B cell (primary cell): ENCODE data around the gene XYLT1. TPM values are rescaled to one million over a fixed set of nuclear protein-coding genes. Genes with fewer than 3 reads are reported as not detected.
"Not testable (repeated sequence)": the region's sequence is repeated elsewhere in the genome, so short reads cannot be mapped to it uniquely, and the experiment has no call there.

Source experiments
- ATAC-seq: fragments of 200-7000 bp; cut with Tn5 transposase; one replicate; pipeline ENCODE4 v1.10.0; 2021; ENCODE audit warnings: low read depth, mild to moderate bottlenecking, moderate number of reproducible peaks, moderate library complexity
- CTCF ChIA-PET: fragments of 350-600 bp; sonication (Branson Sonifier 250); formaldehyde crosslinking; loops from one replicate; lab custom pipeline; 2021; ENCODE audit warnings: antibody characterized with exemption, inconsistent platforms; lab: Charles Lee
- POLR2A ChIA-PET: fragments of 350-600 bp; sonication (Branson Sonifier 250); formaldehyde crosslinking; loops from one replicate; lab custom pipeline; 2021; ENCODE audit warnings: antibody characterized with exemption; lab: Charles Lee
- DNase-seq: peaks from one replicate; pipeline ENCODE4 v3.0.0; 2013
- H2AFZ ChIP-seq: 2 replicates; pipeline ENCODE4 v1.6.1; 2012; ENCODE audit warnings: mild to moderate bottlenecking, low read depth, low read length; ENCODE audit not compliant: insufficient read depth, poor library complexity, severe bottlenecking
- H3K27ac ChIP-seq, 2 donors: 1 replicate in 1 of 2; 2 replicates in 1 of 2; pipeline ENCODE4 v1.5.1; 2012 to 2013; ENCODE audit warnings: low read length in 2 of 2, mild to moderate bottlenecking in 2 of 2, moderate library complexity in 1 of 2
- H3K27me3 ChIP-seq, 4 experiments: fragments of 200-600 bp in 1 of 4; sonication (generic) in 1 of 4; replicated peaks in 1 of 4; 1 replicate in 2 of 4; 2 replicates in 2 of 4; pipeline versions ENCODE4 v1.6.1 to v1.7.0; 2013 to 2016; ENCODE audit warnings: low read length in 3 of 4, mild to moderate bottlenecking in 2 of 4, mixed read lengths in 1 of 4, moderate library complexity in 1 of 4; ENCODE audit not compliant: insufficient read depth in 4 of 4, control insufficient read depth in 3 of 4; ENCODE audit errors: control extremely low read depth in 1 of 4
- H3K36me3 ChIP-seq, 2 experiments: replicated peaks in 1 of 2; 1 replicate in 1 of 2; 2 replicates in 1 of 2; pipeline versions ENCODE4 v1.6.1 to v1.7.1; 2013; ENCODE audit warnings: low read length in 1 of 2; ENCODE audit not compliant: insufficient read depth in 2 of 2, control insufficient read depth in 1 of 2; ENCODE audit errors: control extremely low read depth in 1 of 2, extremely low read depth in 1 of 2
- H3K4me1 ChIP-seq, 2 donors: fragments of 200-600 bp in 1 of 2; sonication (generic) in 1 of 2; 1 replicate in 1 of 2; 2 replicates in 1 of 2; pipeline versions ENCODE4 v1.5.1 to v1.6.1; 2013 to 2017; ENCODE audit warnings: low read length in 2 of 2; ENCODE audit not compliant: control insufficient read depth in 2 of 2, insufficient read depth in 2 of 2
- H3K4me2 ChIP-seq: replicated peaks from 2 replicates; pipeline ENCODE3; 2012; ENCODE audit warnings: mild to moderate bottlenecking, low read depth, low read length; ENCODE audit not compliant: poor library complexity, severe bottlenecking
- H3K4me3 ChIP-seq, 5 experiments: fragments of 200-600 bp in 1 of 5; sonication (generic) in 1 of 5; 1 replicate in 3 of 5; 2 replicates in 2 of 5; pipeline versions ENCODE4 v1.5.1 to v1.7.0; 2011 to 2016; ENCODE audit warnings: low read length in 4 of 5, mild to moderate bottlenecking in 4 of 5, low read depth in 2 of 5, control low read depth in 1 of 5, moderate library complexity in 1 of 5; ENCODE audit not compliant: insufficient read depth in 1 of 5; ENCODE audit errors: control extremely low read depth in 1 of 5, extremely low read depth in 1 of 5
- H3K79me2 ChIP-seq: fragments of 200-600 bp; sonication (generic); one replicate; pipeline ENCODE4 v1.6.0; 2016; ENCODE audit warnings: low read length; ENCODE audit not compliant: control insufficient read depth, insufficient read depth
- H3K9ac ChIP-seq: fragments of 200-600 bp; sonication (generic); 2 replicates; pipeline ENCODE4 v1.6.1; 2017; ENCODE audit warnings: mild to moderate bottlenecking, low read length, moderate library complexity
- H3K9me3 ChIP-seq, 3 donors: one replicate each; pipeline versions ENCODE4 v1.6.1 to v1.7.1; 2013; ENCODE audit warnings: low read length in 2 of 3; ENCODE audit not compliant: control insufficient read depth in 2 of 3, insufficient read depth in 1 of 3; ENCODE audit errors: control extremely low read depth in 1 of 3
- H4K20me1 ChIP-seq: 2 replicates; pipeline ENCODE4 v1.6.0; 2012; ENCODE audit warnings: mild to moderate bottlenecking, low read length; ENCODE audit not compliant: insufficient read depth, control insufficient read depth, poor library complexity, severe bottlenecking
- H3K27ac Mint-ChIP-seq: one replicate; pipeline ENCODE4 v1.8.0; 2021; ENCODE audit warnings: mixed read lengths
- H3K27me3 Mint-ChIP-seq: one replicate; pipeline ENCODE4 v1.8.0; 2021; ENCODE audit warnings: mixed read lengths
- H3K4me1 Mint-ChIP-seq: one replicate; pipeline ENCODE4 v1.8.0; 2021; ENCODE audit warnings: mixed read lengths
- H3K4me3 Mint-ChIP-seq: one replicate; pipeline ENCODE4 v1.8.0; 2021; ENCODE audit warnings: mixed read lengths
- H3K9me3 Mint-ChIP-seq: one replicate; pipeline ENCODE4 v1.8.0; 2022; ENCODE audit warnings: mixed read lengths; ENCODE audit not compliant: insufficient read depth
- CTCF ChIP-seq: fragments of 200-600 bp; IDR thresholded peaks from one replicate; pipeline ENCODE4 v1.8.0; 2022; ENCODE audit warnings: antibody characterized with exemption, mild to moderate bottlenecking
- EZH2 ChIP-seq: IDR thresholded peaks from 2 replicates; pipeline ENCODE4 v1.6.1; 2012; ENCODE audit warnings: borderline replicate concordance, low read depth, mild to moderate bottlenecking, moderate library complexity, low read length; ENCODE audit not compliant: insufficient read depth, poor library complexity, severe bottlenecking
- WGBS: methylation state at CpG from one replicate; pipeline ENCODE4 v1.1.5; 2013; ENCODE audit warnings: missing lambda C conversion rate; ENCODE audit not compliant: insufficient coverage; 5-methylcytosine and 5-hydroxymethylcytosine counted together
- intact Hi-C: fragments of 100-400 bp; cut with micrococcal nuclease; formaldehyde crosslinking; loops from one replicate; pipeline ENCODE4 v1.10.0; 2022
- polyA plus RNA-seq: library from polyadenylated mRNA; depleted of rRNA; stranded (reverse); fragments of >200 nt; gene quantifications from 2 replicates; pipeline ENCODE4 v1.2.3, GENCODE V29; 2012
- total RNA-seq, 2 donors: library from RNA; stranded (reverse); fragments of 120-200 nt in 1 of 2; gene quantifications; 1 replicate in 1 of 2; 2 replicates in 1 of 2; pipeline versions ENCODE4 v1.2.3 to v1.2.4, GENCODE V29; 2013 to 2022

The XYLT1 gene
- total and polyA plus RNA-seq, 2 donors (not counting 1 experiment from before 2014, with no cell fraction given), result 8.7 to 59.6 TPM

GRCh38 chr16:17481736-17482135 is 11.0 kb upstream of the XYLT1 start:
- H3K4me3 ChIP-seq, result no peak overlapping the region
- H2AFZ ChIP-seq, result no peak overlapping the region
- DNase-seq (no peak), ATAC-seq (no peak)
- no peaks in the 10 kb centered on the region for H4K20me1 ChIP-seq
- H3K27ac Mint-ChIP-seq, result no peak overlapping the region
- TF ChIP-seq EZH2 (no peak), CTCF (no peak)
- WGBS, result 100% methylated on average over 1 of the region's 2 CpGs
- H3K4me2 ChIP-seq, result no peak overlapping the region
- no peaks in the 10 kb centered on the region for H3K36me3 ChIP-seq
- intact Hi-C loops, result no loop called here
- H3K79me2 ChIP-seq, result no peaks in the 10 kb centered on the region
- peaks cover 26% of the 10 kb centered on the region for H3K27me3 Mint-ChIP-seq
- H3K4me1 Mint-ChIP-seq, result peaks cover 3% of the 10 kb centered on the region
- CTCF ChIA-PET, result interaction anchor here (0.7 kb wide), 1 partner anchor 38 kb away, joined by 3 read pairs; no protein-coding TSS in a partner anchor
- peaks cover 4% of the 10 kb centered on the region in 2 donors for H3K4me1 ChIP-seq
- POLR2A ChIA-PET, result interaction anchor here (1.1 kb wide), 1 partner anchor 12 kb away, joined by 3 read pairs; no protein-coding TSS in a partner anchor
- H3K27ac ChIP-seq, result no peak overlapping the region
- no peaks in the 10 kb centered on the region for H3K9me3 ChIP-seq
- no peak overlapping the region for H3K4me3 Mint-ChIP-seq
- no peak overlapping the region for H3K9ac ChIP-seq
- no peaks in the 10 kb centered on the region for H3K9me3 Mint-ChIP-seq
- H3K27me3 ChIP-seq, result peaks cover 0 to 5% (median 0%) of the 10 kb centered on the region in 4 experiments

- H3K4me3 Mint-ChIP-seq, ATAC-seq, H3K79me2 ChIP-seq, H3K9me3 Mint-ChIP-seq, H3K27me3 ChIP-seq, H3K27ac Mint-ChIP-seq, H3K4me3 ChIP-seq, H3K9ac ChIP-seq, H2AFZ ChIP-seq, H3K9me3 ChIP-seq, H4K20me1 ChIP-seq, intact Hi-C loops, H3K36me3 ChIP-seq, DNase-seq, H3K27ac ChIP-seq: not testable (repeated sequence)
- no CpG with 5 or more reads among the region's 6 CpGs for WGBS
- peaks cover 31% of the 10 kb centered on the region for H3K4me1 Mint-ChIP-seq
- H3K4me2 ChIP-seq, result peak overlapping the region; percentile 49
- ChIA-PET CTCF (interaction anchor here (0.9 to 1.8 kb wide), 8 partner anchors 9 to 615 kb away, joined by 3 to 15 read pairs (median 4); no protein-coding TSS in a partner anchor), POLR2A (interaction anchor here (0.9 kb wide), 1 partner anchor 176 kb away, joined by 3 read pairs; no protein-coding TSS in a partner anchor)
- H3K27me3 Mint-ChIP-seq, result peaks cover 18% of the 10 kb centered on the region
- H3K4me1 ChIP-seq, result peaks cover 27 to 31% of the 10 kb centered on the region in 2 donors
These were observed 6.4 kb upstream of the XYLT1 start for GRCh38 chr16:17477260-17477545.
